Stimulated activated CD8-positive, alpha-beta memory T cell treated with anti-CD3 and anti-CD28 coated beads, Interleukin-4, amount 100 ng/mL, for 4 hours (primary cell): ENCODE results near the gene SPINK4.

Experiments
- DNase-seq, 2 donors: peaks; one replicate each; pipeline ENCODE4 v3.0.0-alpha.2; 2020; ENCODE audit warnings: low read depth in 2 of 2, low spot score in 1 of 2

The SPINK4 gene, protein sequence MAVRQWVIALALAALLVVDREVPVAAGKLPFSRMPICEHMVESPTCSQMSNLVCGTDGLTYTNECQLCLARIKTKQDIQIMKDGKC

GRCh38 chr9:33239921-33240320 is at the start of gene SPINK4:
Gene SPINK4, plus strand, starts transcription at chr9:33240167. Its CDS starts 42 bp downstream, at chr9:33240209.
- no peak for DNase-seq

GRCh38 chr9:33192493-33193255 is 47.3 kb upstream of the SPINK4 start:
- no peak for DNase-seq

- DNase-seq, result no peak
Observed at GRCh38 chr9:33193818-33194217, 46.1 kb upstream of the SPINK4 start.

GRCh38 chr9:33196736-33197135 is 43.2 kb upstream of the SPINK4 start:
- DNase-seq, result no peak

DNA sequence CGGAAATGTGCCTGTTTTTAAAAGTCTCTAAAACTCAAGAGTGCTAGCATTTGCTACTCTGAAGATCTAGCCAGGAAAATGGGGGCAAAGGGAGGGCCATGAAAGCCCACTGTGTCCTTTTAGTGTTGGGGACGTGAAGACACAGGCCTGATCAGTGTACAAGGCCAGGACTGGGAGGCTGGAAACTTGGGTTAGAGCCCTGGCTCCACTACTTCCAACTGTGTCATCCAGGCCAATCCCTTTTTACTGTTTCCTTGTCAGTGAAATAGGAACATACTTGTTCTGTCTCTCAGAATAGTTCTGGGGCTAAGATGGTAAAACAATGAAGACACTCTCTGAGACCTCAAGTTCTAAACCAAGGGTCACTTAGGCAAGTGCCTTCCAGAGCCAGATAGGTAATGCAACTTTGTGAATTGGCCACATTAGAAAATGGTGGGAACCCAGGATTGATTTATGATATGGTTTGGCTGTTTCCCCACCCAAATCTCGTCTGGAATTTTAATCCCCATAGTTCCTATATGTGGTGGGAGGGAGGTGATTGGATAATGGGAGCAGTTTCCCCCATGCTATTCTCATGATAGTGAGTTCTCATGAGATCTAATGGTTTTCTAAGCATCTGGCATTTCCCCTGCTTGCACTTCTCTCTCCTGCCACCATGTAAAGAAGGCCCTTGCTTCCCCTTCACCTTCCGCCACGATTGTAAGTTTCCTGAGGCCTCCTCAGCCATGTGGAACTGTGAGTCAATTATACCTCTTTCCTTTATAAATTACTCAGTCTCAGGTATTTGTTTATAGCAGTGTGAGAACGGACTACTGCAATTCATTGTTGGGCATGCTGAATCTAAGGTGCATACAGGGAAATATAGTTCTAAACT is 42.5 kb upstream of the SPINK4 start:
- no peak for DNase-seq

GRCh38 chr9:33198165-33198564 is 41.8 kb upstream of the SPINK4 start:
- no peak for DNase-seq

GRCh38 chr9:33202018-33202417 is 37.9 kb upstream of the SPINK4 start:
- no peak for DNase-seq

GRCh38 chr9:33202552-33203201 is 37.3 kb upstream of the SPINK4 start:
- peak; percentile 1 to 5 for DNase-seq

GRCh38 chr9:33209394-33209793 is 30.6 kb upstream of the SPINK4 start:
- no peak for DNase-seq

- no peak for DNase-seq
Observed at GRCh38 chr9:33210006-33210715, 29.8 kb upstream of the SPINK4 start.

DNA sequence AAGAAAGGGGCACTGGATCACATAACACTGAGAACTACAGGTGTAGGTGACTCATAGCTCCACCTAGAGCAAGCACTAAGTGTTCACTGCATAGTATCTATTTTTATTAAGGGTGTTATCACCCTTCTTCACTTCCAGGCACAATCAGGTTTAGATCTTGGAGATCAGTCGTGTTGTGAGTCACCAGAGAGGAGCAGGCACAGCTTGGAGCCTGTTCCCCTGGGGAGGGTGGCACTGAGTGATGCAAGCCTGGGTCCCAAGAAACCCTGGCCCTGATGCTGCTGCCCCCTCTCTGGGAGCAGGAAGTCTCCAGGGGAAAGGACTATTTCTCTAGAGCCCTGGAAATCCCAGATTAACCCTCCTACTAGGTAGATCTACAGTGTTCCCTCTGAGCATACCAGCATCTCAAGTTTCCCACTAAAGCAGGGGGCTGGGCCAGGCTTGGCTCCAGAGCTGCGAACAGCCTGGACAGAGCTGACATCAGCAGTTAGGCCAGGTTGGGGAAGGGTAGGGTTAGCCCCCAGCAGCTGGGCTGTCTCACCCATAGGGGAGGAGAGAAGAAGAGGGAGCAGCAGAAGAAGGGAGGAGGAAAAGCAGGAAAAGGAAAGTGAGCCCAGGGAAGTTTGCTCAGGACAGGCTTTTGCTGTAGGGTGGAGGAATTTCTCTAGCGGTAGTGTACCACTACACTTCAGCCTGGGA is 28.1 kb upstream of the SPINK4 start:
- no peak for DNase-seq

GRCh38 chr9:33220681-33221567 is 19.0 kb upstream of the SPINK4 start:
- no peak for DNase-seq

- no peak for DNase-seq
Observed at GRCh38 chr9:33221568-33221884, 18.4 kb upstream of the SPINK4 start.

DNA sequence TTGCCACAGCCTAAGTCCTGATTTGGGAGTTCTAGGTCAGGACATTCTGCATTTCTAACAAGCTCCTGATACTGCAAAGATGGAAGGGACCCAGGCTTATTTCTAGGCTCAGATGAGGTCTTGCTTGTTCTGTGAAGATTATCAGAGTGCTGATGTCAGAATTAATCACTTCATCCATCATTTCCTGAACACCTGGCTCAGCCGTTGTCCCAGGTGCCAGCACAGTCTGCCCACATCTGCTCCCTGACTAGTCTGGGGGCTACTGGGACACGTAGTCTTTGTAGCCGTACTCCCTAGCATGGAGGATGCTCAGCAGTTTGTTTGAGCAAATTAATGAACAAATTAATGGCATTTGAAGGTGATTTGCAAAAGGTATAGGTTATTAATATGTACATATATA is 17.9 kb upstream of the SPINK4 start:
- DNase-seq, result no peak

DNA sequence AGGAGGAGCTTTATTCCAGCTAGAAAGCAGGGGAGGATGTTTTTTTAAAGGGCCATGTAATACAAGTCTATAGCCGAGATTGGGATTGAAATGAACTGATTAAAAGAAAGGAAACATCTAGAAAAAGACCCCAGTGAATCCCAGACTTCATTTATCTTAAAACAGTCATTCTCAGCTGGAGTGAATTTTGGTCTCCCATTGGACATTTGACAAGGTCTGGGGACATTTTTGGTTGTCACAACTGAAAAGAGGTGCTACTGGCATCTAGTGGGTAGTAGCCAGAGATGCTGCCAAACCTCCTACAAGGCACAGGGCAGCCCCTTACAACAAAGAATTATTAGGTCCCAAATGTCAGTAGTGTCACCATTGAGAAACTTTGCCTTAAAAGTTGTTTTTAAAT is 16.3 kb upstream of the SPINK4 start:
- DNase-seq, result no peak

- DNase-seq, result peak; percentile 41 to 54
Observed at GRCh38 chr9:33225319-33226147, 14.4 kb upstream of the SPINK4 start.

- no peak for DNase-seq
Observed at GRCh38 chr9:33227008-33227398, 13.0 kb upstream of the SPINK4 start.

DNA sequence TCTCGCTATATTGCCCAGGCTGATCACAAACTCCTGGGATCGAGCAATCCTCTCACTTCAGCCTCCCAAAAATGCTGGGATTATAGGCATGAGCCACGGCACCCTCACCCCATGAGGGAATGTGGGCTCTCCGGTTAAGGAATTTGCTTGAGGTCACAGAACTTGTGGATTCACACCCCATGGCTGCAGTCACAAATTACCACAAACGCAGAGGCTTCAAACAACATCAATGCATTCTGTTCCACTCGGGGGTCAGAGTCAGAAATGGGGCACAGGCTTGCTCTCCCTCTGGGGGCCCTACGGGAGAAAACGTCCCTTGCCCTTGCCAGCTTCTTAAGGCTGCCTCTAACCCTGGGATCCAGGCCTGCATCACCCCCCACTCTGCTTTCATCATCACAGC is 12.2 kb upstream of the SPINK4 start:
- DNase-seq, result no peak

GRCh38 chr9:33228606-33229005 is 11.4 kb upstream of the SPINK4 start:
- DNase-seq, result no peak
